HCT116 (cell line): ENCODE data around the gene GSG1L. TPM values are rescaled to one million over a fixed set of nuclear protein-coding genes. Genes with fewer than 3 reads are reported as not detected.

Experiments used
- ATAC-seq: fragments of 200-7000 bp; cut with Tn5 transposase; 2 replicates; pipeline ENCODE4 v1.9.1; 2020; ENCODE audit warnings: mild to moderate bottlenecking, moderate library complexity
- BruUV-seq: library from RNA; stranded (reverse); fragments of 400-500 nt; replicated peaks from 2 replicates; lab custom pipeline; 2021; lab: Mats Ljungman, UMichigan
- CTCF ChIA-PET: fragments of 300-600 bp; sonication (Branson Sonifier 250); formaldehyde crosslinking; loops from one replicate; lab custom pipeline; 2021; ENCODE audit warnings: antibody characterized with exemption; lab: Charles Lee
- POLR2A ChIA-PET: fragments of 300-600, 350-600 bp; sonication (Branson Sonifier 250); formaldehyde crosslinking; loops from one replicate; lab custom pipeline; 2021; ENCODE audit warnings: antibody characterized with exemption; lab: Charles Lee
- RAD21 ChIA-PET, 2 experiments: fragments of 300-600 bp; sonication (Branson Sonifier 250); formaldehyde crosslinking; loops; one replicate each; lab custom pipeline; 2023; ENCODE audit warnings: low total read pairs in 2 of 2; ENCODE audit not compliant: uncharacterized antibody in 2 of 2, unreplicated experiment in 2 of 2, low non-redundant PET in 1 of 2; lab: Charles Lee
- DNase-seq: peaks from one replicate; pipeline ENCODE4 v3.0.0-alpha.2; 2010; ENCODE audit warnings: low read depth, low spot score
- H2AFZ ChIP-seq: fragments of 200-600 bp; shearing (Covaris generic), sonication (generic); 2 replicates; pipeline ENCODE4 v1.6.1; 2017; ENCODE audit warnings: low read depth, mixed run types, mixed read lengths, antibody characterized with exemption, low read length; ENCODE audit not compliant: poor library complexity, severe bottlenecking
- H3K27ac ChIP-seq: 2 replicates; pipeline ENCODE4 v1.5.1; 2012; ENCODE audit warnings: low read depth, low read length
- H3K27me3 ChIP-seq: fragments of 200-600 bp; sonication (generic); 2 replicates; pipeline ENCODE4 v1.6.1; 2016; ENCODE audit warnings: mixed run types, low read length, mixed read lengths; ENCODE audit not compliant: insufficient read depth
- H3K36me3 ChIP-seq, 2 experiments: fragments of 200-500 bp in 1 of 2; fragments of 200-600 bp in 1 of 2; sonication (Bioruptor generic) in 1 of 2; sonication (generic) in 1 of 2; 2 replicates each; pipeline versions ENCODE4 v1.5.1 to v1.6.1; 2014 to 2016; ENCODE audit warnings: low read length in 2 of 2, inconsistent platforms in 1 of 2, mixed read lengths in 1 of 2, mixed run types in 1 of 2; ENCODE audit not compliant: insufficient read depth in 2 of 2, control insufficient read depth in 1 of 2
- H3K4me1 ChIP-seq, 2 experiments: fragments of 200-600 bp in 1 of 2; sonication (generic) in 1 of 2; 2 replicates each; pipeline versions ENCODE4 v1.5.1 to v1.6.1; 2012 to 2017; ENCODE audit warnings: low read length in 2 of 2, inconsistent platforms in 1 of 2, mild to moderate bottlenecking in 1 of 2, mixed read lengths in 1 of 2, mixed run types in 1 of 2, moderate library complexity in 1 of 2; ENCODE audit not compliant: insufficient read depth in 2 of 2, control insufficient read depth in 1 of 2
- H3K4me2 ChIP-seq: fragments of 200-600 bp; sonication (generic); 2 replicates; pipeline ENCODE4 v1.6.1; 2017; ENCODE audit warnings: mixed run types, low read length, mixed read lengths
- H3K4me3 ChIP-seq, 2 experiments: fragments of 200-600 bp in 1 of 2; sonication (generic) in 1 of 2; replicated peaks in 1 of 2; 2 replicates each; pipeline ENCODE4 v1.5.1; 2011 to 2016; ENCODE audit warnings: low read length in 2 of 2, control low read depth in 1 of 2, low read depth in 1 of 2, mild to moderate bottlenecking in 1 of 2, mixed read lengths in 1 of 2, mixed run types in 1 of 2
- H3K79me2 ChIP-seq: fragments of 200-600 bp; sonication (generic); 2 replicates; pipeline ENCODE4 v1.6.1; 2017; ENCODE audit warnings: mild to moderate bottlenecking, mixed run types, low read length, moderate library complexity, mixed read lengths; ENCODE audit not compliant: insufficient read depth
- H3K9ac ChIP-seq: fragments of 200-600 bp; sonication (generic); 2 replicates; pipeline ENCODE4 v1.6.1; 2016; ENCODE audit warnings: low read length, mixed read lengths
- H3K9me2 ChIP-seq: fragments of 200-600 bp; sonication (generic), shearing (Covaris generic); 2 replicates; pipeline ENCODE4 v1.6.1; 2017; ENCODE audit warnings: mixed run types, mild to moderate bottlenecking, moderate library complexity; ENCODE audit not compliant: insufficient read depth
- H3K9me3 ChIP-seq, 2 experiments: fragments of 200-500 bp in 1 of 2; fragments of 200-600 bp in 1 of 2; sonication (Bioruptor generic) in 1 of 2; sonication (generic) in 1 of 2; 2 replicates each; pipeline ENCODE4 v1.6.1; 2014 to 2017; ENCODE audit warnings: low read length in 2 of 2, mixed read lengths in 2 of 2, inconsistent platforms in 1 of 2, low read depth in 1 of 2, mild to moderate bottlenecking in 1 of 2, mixed run types in 1 of 2, moderate library complexity in 1 of 2; ENCODE audit not compliant: control insufficient read depth in 1 of 2, insufficient read depth in 1 of 2
- H4K20me1 ChIP-seq: fragments of 200-600 bp; sonication (generic), shearing (Covaris generic); 2 replicates; pipeline ENCODE4 v1.6.1; 2017; ENCODE audit warnings: mixed run types, mild to moderate bottlenecking, moderate library complexity; ENCODE audit not compliant: insufficient read depth
- JUND ChIP-seq: IDR thresholded peaks from 2 replicates; pipeline ENCODE4 v1.6.1; 2012
- POLR2A ChIP-seq: IDR thresholded peaks from 2 replicates; pipeline ENCODE4 v1.7.0; 2011; ENCODE audit warnings: borderline replicate concordance; ENCODE audit not compliant: insufficient read depth, insufficient read length; ENCODE audit errors: extremely low read depth
- REST ChIP-seq: IDR thresholded peaks from 2 replicates; pipeline ENCODE4 v1.6.1; 2012; ENCODE audit warnings: low read depth
- SIN3A ChIP-seq: IDR thresholded peaks from 2 replicates; pipeline ENCODE4 v1.6.1; 2012; ENCODE audit warnings: low read depth
- intact Hi-C: fragments of 100-400 bp; cut with micrococcal nuclease; formaldehyde crosslinking; loops from 2 replicates; pipeline ENCODE4 v1.10.0; 2022
- total RNA-seq: library from RNA; stranded (reverse); gene quantifications from one replicate; pipeline ENCODE4 v1.2.1, GENCODE V29; 2021; ENCODE audit not compliant: unreplicated experiment

GSG1L gene
- total RNA-seq, 1 experiment from 2014 or later, result not detected

DNA sequence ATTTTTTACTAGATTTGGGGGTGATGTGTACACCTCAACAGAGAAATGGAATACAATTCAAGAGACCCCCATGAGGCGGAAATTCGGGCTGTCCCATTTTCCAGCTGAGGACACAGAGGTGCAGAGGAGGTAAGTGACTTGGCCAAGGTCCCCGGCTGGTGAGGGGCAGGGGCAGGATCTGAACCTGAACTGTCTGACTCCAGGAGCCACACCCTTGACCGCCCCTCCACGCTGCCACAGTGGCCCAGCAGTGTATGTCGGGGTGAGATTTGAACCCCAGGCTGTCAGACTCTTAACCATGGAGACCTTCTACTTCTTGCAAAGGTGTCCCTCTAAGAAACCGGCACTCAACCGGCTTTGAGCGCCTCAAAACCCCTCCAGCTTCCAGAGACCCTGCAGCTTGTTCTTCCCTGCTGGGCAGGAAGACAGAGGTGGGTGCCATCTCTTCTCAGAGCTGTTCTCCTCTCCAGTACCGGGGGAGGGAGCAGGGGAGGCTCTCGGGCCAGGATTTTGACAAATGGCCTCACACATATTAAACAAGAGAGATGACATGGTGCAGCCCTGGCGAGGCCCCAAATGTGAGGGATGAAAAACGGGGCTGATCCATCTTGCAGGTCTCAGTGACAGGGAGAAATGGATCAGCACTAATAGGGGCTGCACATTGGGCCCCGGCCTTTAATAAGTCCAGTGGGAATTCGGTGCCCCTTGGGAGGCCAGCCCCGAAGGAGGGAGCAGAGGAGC lies 222.3 kb downstream of the GSG1L start:
- H3K27me3 ChIP-seq, result no peaks in the 10 kb centered on the region; the same call in 1 of the 2 replicates
- ChIA-PET POLR2A (no interaction called here), CTCF (no interaction called here), RAD21 (no interaction called here)
- H3K9me3 ChIP-seq, result no peaks in the 10 kb centered on the region
- no peak overlapping the region for H3K9ac ChIP-seq
- no peak overlapping the region for H3K27ac ChIP-seq
- H4K20me1 ChIP-seq, result no peaks in the 10 kb centered on the region
- TF ChIP-seq JUND, result no peak
- no peak for TF ChIP-seq REST
- no peak for TF ChIP-seq SIN3A
- no peak for TF ChIP-seq POLR2A
- no TSS peak for BruUV-seq
- H2AFZ ChIP-seq, result no peak overlapping the region
- DNase-seq (no peak), ATAC-seq (no peak)
- peaks cover 2 to 15% of the 10 kb centered on the region in 2 experiments; a peak in 3 of 4 replicates for H3K4me1 ChIP-seq
- H3K4me2 ChIP-seq, result no peak overlapping the region
- H3K79me2 ChIP-seq, result no peaks in the 10 kb centered on the region
- intact Hi-C loops, result no loop called here
- no peaks in the 10 kb centered on the region for H3K36me3 ChIP-seq
- no peak overlapping the region for H3K4me3 ChIP-seq
- no peaks in the 10 kb centered on the region for H3K9me2 ChIP-seq
